ENCODE results near the gene TUBAL3. TPM values are rescaled to one million over a fixed set of nuclear protein-coding genes. Genes with fewer than 3 reads are reported as not detected.

The TUBAL3 gene
- total RNA-seq, 1 donor from 2014 or later: not detected

DNA sequence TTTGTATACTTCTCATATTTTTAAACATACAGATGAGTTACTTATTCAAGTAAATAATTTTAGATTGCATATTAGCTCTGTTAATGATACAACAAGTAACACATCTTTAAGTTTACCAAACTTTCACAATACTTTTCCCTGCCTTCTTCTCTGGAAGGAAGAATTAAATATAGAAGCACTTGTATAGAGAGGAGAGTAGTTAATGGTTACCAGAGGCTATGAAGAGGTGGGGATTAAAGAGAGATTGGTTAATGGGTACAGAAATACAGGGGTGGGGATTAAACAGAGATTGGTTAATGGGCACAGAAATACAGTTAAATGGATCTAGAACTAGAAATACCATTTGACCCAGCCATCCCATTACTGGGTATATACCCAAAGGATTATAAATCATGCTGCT lies 59.9 kb downstream of the TUBAL3 start:
- no peaks in the 10 kb centered on the region for H3K36me3 ChIP-seq
- no peak overlapping the region for H3K27ac ChIP-seq
- no peaks in the 10 kb centered on the region for H3K9me3 ChIP-seq
- H3K27me3 ChIP-seq: no peaks in the 10 kb centered on the region
- DNase-seq (ENCODE audit: low spot score in 2 of 2): no peak
- no peak for TF ChIP-seq CTCF (IDR thresholded peaks at IDR 0.05)
- intact Hi-C loops (cut with DNase I): no loop called here
- H3K4me1 ChIP-seq: no peaks in the 10 kb centered on the region
- no peak overlapping the region for H3K4me3 ChIP-seq

DNA sequence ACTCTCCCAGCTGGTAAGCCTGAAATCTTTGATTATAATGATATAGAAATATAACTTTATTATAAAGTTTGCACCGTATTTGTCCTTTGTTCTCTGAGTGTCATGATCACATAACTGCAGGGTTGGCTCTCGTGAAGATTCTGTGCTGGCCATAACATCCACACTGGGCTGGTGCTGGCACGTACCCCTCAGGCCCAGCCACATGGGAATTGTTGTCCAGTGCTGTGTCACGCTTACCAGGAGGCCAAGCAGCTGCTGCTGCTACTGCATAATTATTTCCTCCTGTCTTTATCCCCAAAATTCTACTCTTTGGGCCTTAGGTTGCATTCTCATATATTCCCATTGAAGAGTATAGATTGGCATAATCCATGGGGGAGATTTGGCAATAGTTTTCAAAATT lies 60.6 kb downstream of the TUBAL3 start:
- Histone ChIP-seq H3K4me1 (no peaks in the 10 kb centered on the region), H3K9me3 (no peaks in the 10 kb centered on the region), H3K27ac (no peak overlapping the region), H3K27me3 (no peaks in the 10 kb centered on the region), H3K4me3 (no peak overlapping the region), H3K36me3 (no peaks in the 10 kb centered on the region)
- intact Hi-C loops (cut with DNase I): no loop called here
- no peak for DNase-seq (ENCODE audit: low spot score in 2 of 2)
- no peak for TF ChIP-seq CTCF (IDR thresholded peaks at IDR 0.05)

DNA sequence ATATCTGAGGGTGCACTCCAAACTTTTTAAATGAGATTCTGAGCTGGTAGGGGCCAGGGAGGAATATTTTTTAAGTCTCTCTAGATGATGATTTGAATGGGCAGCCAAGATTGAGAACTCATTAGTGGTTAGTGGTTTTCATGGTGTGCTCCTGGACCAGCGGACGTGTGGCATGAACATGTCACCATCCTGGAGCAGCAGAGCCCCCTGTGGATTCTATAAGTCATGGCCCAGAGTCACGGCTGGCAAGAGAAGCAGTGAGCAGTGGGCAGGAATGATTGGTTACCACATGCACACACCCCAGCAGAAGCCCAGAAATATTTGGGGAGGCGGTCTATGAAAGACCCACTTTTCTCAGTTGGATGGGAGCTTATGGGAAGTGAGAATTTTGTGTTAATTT lies 61.1 kb downstream of the TUBAL3 start:
- no peaks in the 10 kb centered on the region for H3K9me3 ChIP-seq
- H3K36me3 ChIP-seq: no peaks in the 10 kb centered on the region
- no peak overlapping the region for H3K4me3 ChIP-seq
- no peak for DNase-seq (ENCODE audit: low spot score in 2 of 2)
- H3K4me1 ChIP-seq: no peaks in the 10 kb centered on the region
- no peaks in the 10 kb centered on the region for H3K27me3 ChIP-seq
- intact Hi-C loops (cut with DNase I): no loop called here
- no peak overlapping the region for H3K27ac ChIP-seq
- no peak for TF ChIP-seq CTCF (IDR thresholded peaks at IDR 0.05)

Other genes with a start within 250 kb of the TUBAL3 start
- gene AKR1C8, start 219.7 kb downstream of the TUBAL3 start, total RNA-seq: not detected
- gene AKR1C4, start 208.0 kb downstream of the TUBAL3 start, total RNA-seq: not detected
- gene UCN3, start 39.9 kb downstream of the TUBAL3 start, total RNA-seq: not detected
- 95.9 TPM for gene NET1, start 7.7 kb upstream of the TUBAL3 start, total RNA-seq
- not detected for gene CALML5, start 94.7 kb upstream of the TUBAL3 start, total RNA-seq
- not detected for gene CALML3, start 120.1 kb upstream of the TUBAL3 start, total RNA-seq